GM18951 (cell line): ENCODE results near the gene ST8SIA2.

ENCODE experiments used
- POLR2A ChIP-seq: IDR thresholded peaks from 4 replicates; pipeline ENCODE4 v1.6.1; 2011; ENCODE audit warnings: mild to moderate bottlenecking; ENCODE audit not compliant: insufficient read length, insufficient read depth; ENCODE audit errors: extremely low read depth
- in situ Hi-C: fragments of 300-500 bp; cut with MboI; formaldehyde crosslinking; loops from one replicate; pipeline ENCODE4 v1.12.0; 2022; ENCODE audit warnings: low sequenced_read_pairs, mixed read lengths, inconsistent platforms; ENCODE audit not compliant: unreplicated experiment

ST8SIA2 gene

DNA sequence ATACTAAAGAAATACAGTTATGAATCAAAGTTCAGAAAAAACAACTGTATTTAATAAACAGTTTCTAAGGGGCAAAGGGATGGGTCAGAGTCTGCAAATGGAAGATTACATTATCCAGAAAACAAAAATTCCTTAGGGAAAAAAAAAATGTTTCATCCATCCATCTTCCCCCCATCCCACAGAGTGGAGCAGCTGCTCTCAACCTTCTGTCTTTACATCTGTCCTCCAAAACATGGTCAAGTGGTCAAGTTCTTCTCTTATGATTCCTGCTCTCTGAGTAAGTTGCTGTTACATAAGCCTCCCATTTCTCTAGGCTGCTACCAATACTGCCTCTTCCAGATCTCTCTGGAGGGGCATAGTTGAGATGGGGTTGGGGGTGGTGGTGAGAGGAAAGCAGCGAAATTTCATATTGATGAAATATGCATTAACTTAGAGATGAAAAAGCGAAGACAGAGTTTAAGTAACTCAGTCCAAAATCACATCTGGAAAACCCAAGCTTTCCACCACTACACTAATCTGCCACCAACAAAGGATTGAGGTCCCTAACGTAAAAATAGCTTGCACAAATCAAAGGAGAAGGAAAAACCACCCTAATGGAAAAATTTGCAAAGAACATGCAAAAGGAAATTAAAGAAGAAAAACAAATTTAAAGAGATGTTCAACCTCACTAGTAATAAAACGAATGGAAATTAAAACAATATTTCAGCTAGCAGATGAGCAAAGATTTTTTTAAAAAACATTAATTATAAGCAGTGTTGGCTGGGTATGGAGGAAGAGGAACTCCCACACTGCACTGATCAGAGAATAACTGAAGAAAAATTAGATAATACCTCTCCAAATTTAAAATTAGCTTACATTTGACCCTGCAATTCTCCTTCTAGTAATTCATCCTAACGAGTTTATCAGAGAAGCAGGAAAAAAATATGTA is 109.5 kb downstream of the ST8SIA2 start:
- in situ Hi-C loops = no loop called here
- TF ChIP-seq POLR2A = no peak

DNA sequence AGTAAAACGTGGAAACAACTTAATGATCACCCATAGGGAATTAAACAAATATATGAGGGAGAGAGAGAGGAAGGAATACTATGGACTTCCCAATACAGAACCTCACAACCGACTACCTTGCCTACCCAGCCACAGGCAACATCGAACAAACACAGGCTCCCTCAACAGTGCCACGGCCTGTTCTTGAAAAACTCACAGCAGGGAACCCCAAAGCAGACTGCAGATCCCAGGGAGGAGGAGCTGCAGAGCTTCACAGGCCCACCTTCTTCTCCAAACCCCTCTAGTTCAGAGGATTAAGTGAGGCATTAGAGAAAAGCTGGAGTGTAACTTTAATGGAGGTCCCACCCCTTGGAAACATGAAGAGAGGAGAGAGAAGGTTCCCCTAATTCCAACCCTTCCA is 110.2 kb downstream of the ST8SIA2 start:
- no peak for TF ChIP-seq POLR2A
- in situ Hi-C loops = no loop called here

DNA sequence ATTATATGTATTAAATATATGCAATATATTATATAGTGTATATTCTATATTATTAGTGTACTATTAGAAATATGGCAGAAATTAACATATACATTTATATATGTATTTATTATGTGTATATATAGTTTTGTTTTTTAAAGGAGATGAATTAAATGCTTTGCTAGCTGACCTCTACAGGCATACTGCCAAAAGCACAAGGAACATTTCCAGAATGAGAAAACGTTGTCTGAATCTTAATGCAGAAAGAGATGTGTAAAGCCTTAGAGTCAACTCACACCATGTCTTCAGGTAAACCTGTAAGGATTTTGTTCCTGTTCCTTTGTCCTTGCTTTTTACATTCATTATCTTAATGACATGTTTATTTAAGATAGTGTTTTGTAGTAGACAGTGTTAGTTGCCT is 111.9 kb downstream of the ST8SIA2 start:
- in situ Hi-C loops = no loop called here
- TF ChIP-seq POLR2A = no peak

DNA sequence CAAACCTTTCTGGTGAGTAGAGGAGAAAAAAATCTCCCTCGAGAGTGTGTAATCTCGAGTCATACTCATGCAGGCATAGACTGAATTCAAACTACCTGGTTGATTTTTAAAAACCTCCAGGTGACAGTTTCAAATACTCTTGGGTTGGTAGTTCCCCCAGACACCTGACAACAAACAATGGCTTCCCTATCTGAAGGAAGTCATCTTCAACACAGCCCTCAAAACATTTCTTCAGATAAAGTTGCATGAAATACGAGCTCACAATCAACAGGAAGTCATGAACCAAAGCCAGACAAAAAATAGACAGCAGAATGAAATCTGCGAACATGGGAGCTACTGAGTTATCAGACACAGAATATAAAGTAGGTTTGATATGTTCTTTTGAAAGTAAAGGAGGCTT is 112.8 kb downstream of the ST8SIA2 start:
- TF ChIP-seq POLR2A = no peak
- in situ Hi-C loops = no loop called here

DNA sequence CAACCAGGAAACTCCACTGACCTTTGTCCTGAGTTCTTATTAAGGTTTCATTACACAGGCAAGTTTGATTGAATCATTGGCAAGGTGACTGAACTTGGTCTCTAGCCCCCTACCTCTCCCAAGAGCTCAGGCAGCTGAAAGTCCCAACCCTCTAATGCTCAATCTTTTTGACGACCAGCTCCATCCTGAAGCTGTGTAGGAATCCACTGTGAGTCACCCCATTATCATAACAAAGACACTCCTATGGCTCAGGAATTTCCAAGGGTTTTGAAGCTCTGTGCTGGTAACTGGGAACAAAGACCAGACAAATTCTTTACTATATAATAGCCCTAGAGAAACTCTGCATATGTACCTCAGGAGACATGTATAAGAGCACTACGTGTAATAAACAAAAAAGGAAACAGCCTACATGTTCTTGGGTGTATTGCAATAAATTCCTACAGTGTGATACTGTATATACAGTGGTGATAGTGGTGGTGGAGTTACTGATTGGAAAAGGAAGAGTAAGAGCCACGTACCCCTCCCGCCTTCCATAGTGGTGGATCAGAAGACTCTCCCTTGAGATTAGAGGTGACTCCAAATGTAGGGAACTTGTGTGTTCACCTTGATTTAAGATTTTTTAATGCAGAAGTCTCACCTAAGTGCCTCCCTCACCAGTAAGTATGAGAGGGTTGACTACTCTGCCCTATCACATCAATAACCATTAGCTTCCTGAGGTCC is 116.6 kb downstream of the ST8SIA2 start:
- TF ChIP-seq POLR2A = no peak
- in situ Hi-C loops = no loop called here
